Endothelial cell of umbilical vein (primary cell): ENCODE measurements around the gene GAL. TPM values are rescaled to one million over a fixed set of nuclear protein-coding genes. Genes with fewer than 3 reads are reported as not detected.

ENCODE experiments used
- BruUV-seq: library from RNA; stranded (reverse); fragments of 400-500 nt; replicated peaks from 2 replicates; lab custom pipeline; 2021; lab: Mats Ljungman, UMichigan
- CTCF ChIA-PET: fragments of 300-600, 350-600 bp; sonication (Branson Sonifier 250); formaldehyde crosslinking; loops from one replicate; lab custom pipeline; 2021; ENCODE audit warnings: antibody characterized with exemption, inconsistent platforms; lab: Charles Lee
- POLR2A ChIA-PET: fragments of 300-600, 350-600 bp; sonication (Branson Sonifier 250); formaldehyde crosslinking; loops from one replicate; lab custom pipeline; 2021; ENCODE audit warnings: antibody characterized with exemption, inconsistent platforms; lab: Charles Lee
- DNase-seq: peaks from one replicate; pipeline ENCODE4 v3.0.0-alpha.2; 2011; ENCODE audit warnings: low read depth, low spot score
- FAIRE-seq: peaks from 2 replicates; lab custom pipeline; 2011; peaks lifted over from hg19 to GRCh38; lab: Jason Lieb, UNC
- H2AFZ ChIP-seq: 2 replicates; pipeline ENCODE4 v1.6.0; 2012; ENCODE audit warnings: low read depth, low read length, control low read depth, inconsistent platforms
- H3K27ac ChIP-seq: 2 replicates; pipeline ENCODE4 v1.5.1; 2011; ENCODE audit warnings: low read depth, mild to moderate bottlenecking, control low read depth, low read length, moderate library complexity; ENCODE audit not compliant: insufficient read depth
- H3K27me3 ChIP-seq, 2 experiments: 2 replicates each; pipeline versions ENCODE4 v1.6.0 to v1.6.1; 2011; ENCODE audit warnings: low read length in 2 of 2, mixed read lengths in 1 of 2; ENCODE audit not compliant: control insufficient read depth in 2 of 2, insufficient read depth in 2 of 2
- H3K36me3 ChIP-seq, 2 experiments: 2 replicates in 1 of 2; 3 replicates in 1 of 2; pipeline ENCODE4 v1.5.1; 2011; ENCODE audit warnings: low read length in 2 of 2, mild to moderate bottlenecking in 1 of 2, moderate library complexity in 1 of 2; ENCODE audit not compliant: control insufficient read depth in 2 of 2, insufficient read depth in 2 of 2; ENCODE audit errors: extremely low read depth in 1 of 2
- H3K4me1 ChIP-seq: 3 replicates; pipeline ENCODE4 v1.5.1; 2011; ENCODE audit warnings: mild to moderate bottlenecking, low read length; ENCODE audit not compliant: control insufficient read depth, insufficient read depth; ENCODE audit errors: extremely low read depth
- H3K4me2 ChIP-seq: 2 replicates; pipeline ENCODE4 v1.6.1; 2011; ENCODE audit warnings: low read length, control low read depth, mixed read lengths; ENCODE audit not compliant: insufficient read depth
- H3K4me3 ChIP-seq, 3 experiments: fragments of 200-600 bp in 1 of 3; sonication (generic), shearing (Covaris generic) in 1 of 3; replicated peaks in 1 of 3; 2 replicates each; pipeline ENCODE4 v1.5.1; 2011 to 2016; ENCODE audit warnings: control low read depth in 3 of 3, low read length in 3 of 3, mild to moderate bottlenecking in 2 of 3, inconsistent platforms in 1 of 3, low read depth in 1 of 3, moderate library complexity in 1 of 3; ENCODE audit not compliant: insufficient read depth in 1 of 3
- H3K79me2 ChIP-seq: 2 replicates; pipeline ENCODE4 v1.6.0; 2012; ENCODE audit warnings: low read length, inconsistent platforms; ENCODE audit not compliant: control insufficient read depth, insufficient read depth
- H3K9ac ChIP-seq: replicated peaks from 2 replicates; pipeline ENCODE3; 2011; ENCODE audit warnings: low read length, control low read depth; ENCODE audit not compliant: insufficient read depth; ENCODE audit errors: extremely low read depth
- H3K9me1 ChIP-seq: replicated peaks from 3 replicates; pipeline ENCODE4 v1.6.0; 2011; ENCODE audit warnings: mild to moderate bottlenecking, low read length; ENCODE audit not compliant: control insufficient read depth, insufficient read depth; ENCODE audit errors: extremely low read depth
- H3K9me3 ChIP-seq: replicated peaks from 2 replicates; pipeline ENCODE4 v1.5.1; 2012; ENCODE audit warnings: low read length, inconsistent platforms; ENCODE audit not compliant: control insufficient read depth, insufficient read depth
- H4K20me1 ChIP-seq: replicated peaks from 2 replicates; pipeline ENCODE3; 2011; ENCODE audit warnings: mild to moderate bottlenecking, low read length; ENCODE audit not compliant: control insufficient read depth, insufficient read depth; ENCODE audit errors: extremely low read depth
- CTCF ChIP-seq, 2 donors: IDR thresholded peaks; 1 replicate in 1 of 2; 2 replicates in 1 of 2; pipeline ENCODE4 v1.5.1; 2011; ENCODE audit warnings: low read length in 2 of 2, mild to moderate bottlenecking in 2 of 2, moderate library complexity in 2 of 2, control low read depth in 1 of 2, inconsistent platforms in 1 of 2, low read depth in 1 of 2; ENCODE audit not compliant: insufficient read depth in 1 of 2; ENCODE audit errors: extremely low read depth in 1 of 2
- EZH2 ChIP-seq: IDR thresholded peaks from 2 replicates; pipeline ENCODE4 v1.6.1; 2012; ENCODE audit warnings: borderline replicate concordance, low read depth, mild to moderate bottlenecking, moderate library complexity, low read length, inconsistent platforms; ENCODE audit not compliant: severe bottlenecking
- FOS ChIP-seq: IDR thresholded peaks from 2 replicates; pipeline ENCODE4 v1.6.1; 2011; ENCODE audit warnings: mild to moderate bottlenecking, low read length, moderate library complexity, borderline replicate concordance; ENCODE audit not compliant: insufficient read depth
- GATA2 ChIP-seq: IDR thresholded peaks from 2 replicates; pipeline ENCODE4 v1.7.0; 2011; ENCODE audit warnings: low read depth, mild to moderate bottlenecking, moderate library complexity, mixed read lengths, low read length; ENCODE audit not compliant: insufficient read length, insufficient read depth
- JUN ChIP-seq: IDR thresholded peaks from 2 replicates; pipeline ENCODE4 v1.6.1; 2011; ENCODE audit warnings: borderline replicate concordance, low read depth; ENCODE audit not compliant: insufficient read length, insufficient read depth
- MYC ChIP-seq: IDR thresholded peaks from one replicate; pipeline ENCODE4 v1.6.1; 2011; ENCODE audit warnings: mild to moderate bottlenecking, low read depth, low read length
- POLR2A ChIP-seq: IDR thresholded peaks from 2 replicates; pipeline ENCODE4 v1.6.1; 2012; ENCODE audit warnings: low read depth, mild to moderate bottlenecking, control low read depth, low read length
- POLR2AphosphoS5 ChIP-seq: IDR thresholded peaks from 2 replicates; pipeline ENCODE4 v1.6.1; 2012; ENCODE audit warnings: low read depth, mild to moderate bottlenecking, control low read depth, low read length, moderate library complexity; ENCODE audit not compliant: insufficient read depth
- dilution Hi-C: fragments of 300-500 bp; cut with MboI; formaldehyde crosslinking; loops from one replicate; pipeline ENCODE4 v1.15.0; 2019; ENCODE audit warnings: low sequenced_read_pairs; ENCODE audit not compliant: extremely low pct_ligation_motif_present
- intact Hi-C: fragments of 100-400 bp; cut with micrococcal nuclease; formaldehyde crosslinking; loops from one replicate; pipeline ENCODE4 v1.10.0; 2022
- polyA plus RNA-seq, 4 experiments: library from polyadenylated mRNA; depleted of rRNA in 3 of 4; stranded (reverse) in 3 of 4; unstranded in 1 of 4; fragments of >200 nt; gene quantifications; 2 replicates each; pipeline versions ENCODE4 v1.2.1 to v1.2.3, GENCODE V29; 2011 to 2012; ENCODE audit warnings: missing spikeins in 1 of 4
- total RNA-seq: library from RNA; stranded (reverse); gene quantifications from 2 replicates; pipeline ENCODE4 v1.2.3, GENCODE V29; 2021
- TF ChIP-seq, protein P1 (sequence below): IDR thresholded peaks from 2 replicates; pipeline ENCODE4 v1.6.1; 2011; ENCODE audit not compliant: insufficient read depth, insufficient read length

The GAL gene
- total and polyA plus RNA-seq, 2 donors (not counting 3 experiments of a cell fraction or from before 2014, with no cell fraction given), result 1.2 to 9.8 TPM

- no peak for FAIRE-seq
- H4K20me1 ChIP-seq, result no peaks in the 10 kb centered on the region
- CTCF ChIA-PET, result interaction anchor here (0.8 to 1.5 kb wide), 2 partner anchors 15 to 55 kb away, joined by 3 to 4 read pairs; no protein-coding TSS in a partner anchor
- no peak overlapping the region for H2AFZ ChIP-seq
- dilution Hi-C loops (no loop called here), intact Hi-C loops (loop anchor here (5.0 kb wide), 1 partner anchor 36 kb away; no protein-coding TSS in a partner anchor)
- no peak overlapping the region for H3K4me2 ChIP-seq
- no peaks in the 10 kb centered on the region for H3K79me2 ChIP-seq
- BruUV-seq, result no TSS peak
- no peak overlapping the region for H3K9ac ChIP-seq
- H3K36me3 ChIP-seq, result no peaks in the 10 kb centered on the region
- no peak overlapping the region for H3K27ac ChIP-seq
- no peaks in the 10 kb centered on the region for H3K9me3 ChIP-seq
- peaks cover 9 to 22% of the 10 kb centered on the region in 2 experiments for H3K27me3 ChIP-seq
- DNase-seq, result no peak
- POLR2A ChIA-PET, result no interaction called here
- H3K4me3 ChIP-seq, result no peak overlapping the region
- H3K9me1 ChIP-seq, result no peaks in the 10 kb centered on the region
- H3K4me1 ChIP-seq, result no peaks in the 10 kb centered on the region
- no peak for TF ChIP-seq POLR2A
- no peak for TF ChIP-seq JUN
- no peak for TF ChIP-seq POLR2AphosphoS5
- TF ChIP-seq FOS, result no peak
- no peak for TF ChIP-seq MYC
- TF ChIP-seq, protein P1, sequence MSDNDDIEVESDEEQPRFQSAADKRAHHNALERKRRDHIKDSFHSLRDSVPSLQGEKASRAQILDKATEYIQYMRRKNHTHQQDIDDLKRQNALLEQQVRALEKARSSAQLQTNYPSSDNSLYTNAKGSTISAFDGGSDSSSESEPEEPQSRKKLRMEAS, result no peak
- TF ChIP-seq EZH2, result no peak
Measured at GRCh38 chr11:68687986-68688385, 3.6 kb downstream of the GAL start.

DNA sequence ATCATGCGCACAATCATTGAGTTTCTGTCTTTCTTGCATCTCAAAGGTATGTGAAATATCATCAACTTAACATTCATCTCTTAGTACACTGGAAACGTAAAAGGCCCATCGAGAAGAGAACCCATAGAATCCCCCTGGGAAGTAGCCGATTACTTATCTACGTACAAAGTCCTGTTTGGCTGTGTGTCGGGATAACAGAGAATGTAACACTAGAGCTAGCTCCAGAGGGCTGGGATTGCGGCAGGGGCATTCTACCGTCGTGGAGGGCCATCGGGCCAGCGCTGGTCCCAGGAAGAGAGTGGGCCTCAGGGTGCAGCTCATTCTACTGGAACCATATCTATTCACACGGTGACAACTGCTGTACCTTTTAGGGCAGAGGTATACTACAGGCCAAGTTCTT lies 4.5 kb downstream of the GAL start:
- no peaks in the 10 kb centered on the region for H3K79me2 ChIP-seq
- H3K36me3 ChIP-seq, result no peaks in the 10 kb centered on the region
- no peaks in the 10 kb centered on the region for H4K20me1 ChIP-seq
- H3K4me2 ChIP-seq, result no peak overlapping the region
- peaks cover 3 to 15% of the 10 kb centered on the region in 2 experiments for H3K27me3 ChIP-seq
- H3K9ac ChIP-seq, result no peak overlapping the region
- H2AFZ ChIP-seq, result no peak overlapping the region
- TF ChIP-seq JUN (no peak), MYC (no peak), EZH2 (no peak), POLR2A (no peak), POLR2AphosphoS5 (no peak), CTCF (IDR thresholded peaks at IDR 0.05; ENCODE audit: extremely low read depth in 1 of 2, insufficient read depth in 1 of 2, low read depth in 1 of 2, low read length in 2 of 2) (no peak), GATA2 (no peak), FOS (no peak)
- TF ChIP-seq, protein P1, result no peak
- no TSS peak for BruUV-seq
- no peaks in the 10 kb centered on the region for H3K9me3 ChIP-seq
- no peaks in the 10 kb centered on the region for H3K4me1 ChIP-seq
- FAIRE-seq (no peak), DNase-seq (no peak)
- no peaks in the 10 kb centered on the region for H3K9me1 ChIP-seq
- H3K27ac ChIP-seq, result no peak overlapping the region
- CTCF ChIA-PET, result interaction anchor here (1.5 kb wide), 1 partner anchor 16 kb away, joined by 4 read pairs; no protein-coding TSS in a partner anchor
- H3K4me3 ChIP-seq, result no peak overlapping the region
- dilution Hi-C loops (no loop called here), intact Hi-C loops (loop anchor here (5.0 kb wide), 1 partner anchor 37 kb away; no protein-coding TSS in a partner anchor)
- POLR2A ChIA-PET, result no interaction called here
